Stimulated activated CD8-positive, alpha-beta memory T cell treated with anti-CD3 and anti-CD28 coated beads, Interleukin-15, amount 100 ng/mL, for 4 hours (primary cell): ENCODE measurements around the gene SIM2.

ENCODE experiments used
- DNase-seq, 2 donors: peaks; one replicate each; pipeline ENCODE4 v3.0.0-alpha.2; 2020; ENCODE audit warnings: low read depth in 2 of 2

Gene SIM2

DNA sequence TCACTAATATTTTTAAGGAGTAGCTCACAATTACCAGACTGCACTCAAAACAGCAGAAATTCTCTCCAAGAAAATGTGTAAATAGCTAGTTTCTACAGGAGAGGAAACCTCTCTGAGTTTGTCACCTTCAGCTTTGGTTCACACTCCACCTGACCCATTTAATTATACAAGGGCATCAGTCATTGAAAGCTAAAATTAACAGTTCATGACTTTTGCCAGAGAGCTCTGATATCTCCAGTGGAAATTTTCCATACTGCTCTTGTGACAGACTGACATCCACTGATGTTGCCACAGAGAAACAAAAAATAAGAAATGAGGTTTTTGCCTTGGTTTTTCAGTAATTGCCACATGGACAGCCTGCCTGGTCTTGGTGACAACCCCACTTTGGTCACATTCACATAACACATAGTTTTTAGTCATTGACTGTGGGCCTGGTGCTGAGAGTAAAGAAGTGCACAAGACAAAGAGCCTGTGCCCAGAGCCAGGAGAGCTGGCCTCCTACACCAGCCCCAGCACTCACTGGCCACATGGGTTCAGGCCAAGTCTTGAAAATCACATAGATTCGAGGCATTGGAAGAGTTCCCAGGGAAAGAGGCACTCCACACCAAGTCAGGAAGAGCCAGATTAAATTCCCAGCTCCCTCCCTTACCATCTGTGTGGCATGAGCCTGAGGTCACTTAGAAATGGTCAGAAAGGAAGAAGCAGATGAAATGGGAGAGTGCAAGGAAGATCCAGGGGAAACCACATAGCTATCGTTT is 13.8 kb upstream of the SIM2 start:
- DNase-seq, result no peak

DNA sequence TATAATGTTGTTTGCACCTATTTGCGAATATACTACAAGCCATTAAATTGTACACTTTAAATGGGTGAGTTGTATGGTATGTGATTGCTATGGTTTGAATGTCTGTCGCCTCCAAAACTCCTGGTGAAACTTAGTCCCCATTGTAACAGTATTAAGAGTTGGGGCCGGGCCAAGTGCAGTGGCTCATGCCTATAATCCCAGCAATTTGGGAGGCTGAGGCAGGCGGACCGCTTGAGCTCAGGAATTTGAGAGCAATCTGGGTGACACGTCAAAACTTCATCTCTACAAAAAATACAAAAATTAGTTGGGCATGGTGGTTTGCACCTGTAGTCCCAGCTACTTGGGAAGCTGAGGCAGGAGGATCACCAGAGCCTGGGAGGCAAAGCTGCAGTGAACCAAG is 12.0 kb upstream of the SIM2 start:
- DNase-seq, result no peak

DNA sequence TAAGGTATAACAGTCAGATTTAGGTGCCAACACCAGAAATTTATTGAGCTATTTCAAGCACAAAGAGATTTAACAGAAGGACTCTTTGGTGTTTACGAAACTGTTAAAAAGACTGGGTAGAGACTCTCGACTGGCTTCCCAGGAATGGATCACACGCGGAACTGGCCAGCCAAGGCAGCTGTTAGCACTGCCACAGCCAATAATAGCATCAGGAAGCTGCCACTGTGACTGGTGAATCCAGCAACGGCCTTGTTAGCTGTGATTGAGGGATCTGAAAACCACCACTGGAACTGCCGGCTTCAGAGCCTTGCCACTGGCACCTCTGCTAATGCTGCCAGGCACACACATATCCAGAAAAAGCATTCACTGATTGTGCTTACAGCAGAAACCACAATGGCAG is 10.6 kb upstream of the SIM2 start:
- no peak for DNase-seq

DNA sequence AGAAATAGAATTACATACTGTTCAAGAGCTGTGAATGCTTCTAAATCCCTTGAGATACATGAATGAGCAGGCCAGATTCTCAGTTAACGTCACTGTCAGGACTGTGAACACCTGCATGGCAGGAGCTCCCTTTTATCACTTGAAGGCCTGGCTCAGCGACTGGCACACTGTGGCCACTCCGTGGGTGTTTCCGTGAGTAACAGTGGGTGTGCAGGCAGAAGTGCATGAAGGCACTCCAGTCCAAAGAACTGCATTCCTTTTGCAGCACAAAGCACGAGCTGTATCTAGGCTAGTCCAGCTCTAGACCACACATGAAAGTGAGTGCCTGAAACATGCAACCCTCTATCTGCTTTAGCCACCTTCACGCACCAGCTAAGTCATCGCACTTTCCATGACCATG is 9.6 kb upstream of the SIM2 start:
- DNase-seq, result no peak

DNA sequence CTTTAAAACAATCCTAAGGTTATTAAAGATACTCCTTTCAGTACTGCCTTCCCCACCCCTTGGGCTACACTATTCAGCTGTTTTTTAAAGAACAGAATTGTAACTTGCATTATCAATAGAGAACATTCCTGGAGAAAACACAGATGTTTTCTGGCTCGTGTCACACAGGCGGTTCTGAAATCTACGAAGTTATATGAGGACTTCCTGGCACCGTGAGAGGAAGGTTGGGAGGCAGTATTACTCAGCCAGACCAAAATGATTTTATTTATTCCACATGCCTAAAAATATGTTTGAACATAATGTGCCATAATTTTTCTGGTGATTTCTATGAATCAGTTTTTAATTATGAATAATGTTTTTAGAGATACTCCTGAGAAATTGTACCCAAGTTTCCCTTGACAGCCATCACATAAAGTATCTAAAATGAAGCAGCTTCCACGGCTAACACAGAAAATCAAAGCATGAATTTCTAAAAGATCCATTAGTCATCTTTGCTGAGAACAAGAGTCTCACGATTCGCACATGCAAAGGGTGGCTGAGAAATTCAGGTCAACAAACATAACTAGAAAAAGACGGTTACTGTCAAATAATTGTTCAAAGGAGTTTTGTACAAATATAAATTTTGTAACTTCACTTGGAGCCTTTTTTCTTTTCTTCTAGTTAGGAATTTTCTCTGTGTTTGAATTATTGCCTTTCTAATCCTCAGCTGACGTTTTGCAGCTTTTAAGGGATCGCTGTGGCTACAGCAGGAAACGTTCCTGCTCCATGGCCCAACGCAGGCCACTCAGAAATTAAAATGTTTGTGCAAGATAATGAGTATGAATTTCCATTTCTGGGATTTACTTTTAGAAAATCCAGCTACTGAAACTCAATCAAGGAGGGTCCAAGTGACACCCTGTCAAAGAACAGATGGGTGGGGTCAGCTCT is 8.0 kb upstream of the SIM2 start:
- DNase-seq, result no peak

DNA sequence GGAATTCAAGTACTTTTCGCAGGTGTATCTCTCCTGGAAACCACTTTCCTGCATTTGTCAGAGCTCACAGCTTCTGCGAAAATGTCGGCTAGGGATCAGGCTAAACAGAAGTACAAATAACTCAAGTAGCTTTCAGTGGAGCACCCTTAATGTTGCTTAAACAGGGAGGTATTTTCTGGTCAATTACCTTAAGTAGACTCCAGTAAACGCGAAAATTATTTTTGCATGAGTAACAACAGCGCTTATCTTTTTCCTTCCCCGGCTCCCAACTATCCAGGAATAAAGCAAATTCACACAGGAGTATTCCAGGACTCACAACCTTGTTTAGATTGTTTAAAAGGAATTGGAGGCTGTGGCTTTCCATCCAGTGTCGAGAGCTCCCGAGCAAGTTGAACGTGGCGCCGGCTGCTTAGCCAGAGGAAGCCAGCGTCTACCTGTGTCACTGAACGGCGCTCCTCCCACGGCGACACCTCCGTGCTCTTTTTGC is 7.3 kb upstream of the SIM2 start:
- no peak for DNase-seq

DNA sequence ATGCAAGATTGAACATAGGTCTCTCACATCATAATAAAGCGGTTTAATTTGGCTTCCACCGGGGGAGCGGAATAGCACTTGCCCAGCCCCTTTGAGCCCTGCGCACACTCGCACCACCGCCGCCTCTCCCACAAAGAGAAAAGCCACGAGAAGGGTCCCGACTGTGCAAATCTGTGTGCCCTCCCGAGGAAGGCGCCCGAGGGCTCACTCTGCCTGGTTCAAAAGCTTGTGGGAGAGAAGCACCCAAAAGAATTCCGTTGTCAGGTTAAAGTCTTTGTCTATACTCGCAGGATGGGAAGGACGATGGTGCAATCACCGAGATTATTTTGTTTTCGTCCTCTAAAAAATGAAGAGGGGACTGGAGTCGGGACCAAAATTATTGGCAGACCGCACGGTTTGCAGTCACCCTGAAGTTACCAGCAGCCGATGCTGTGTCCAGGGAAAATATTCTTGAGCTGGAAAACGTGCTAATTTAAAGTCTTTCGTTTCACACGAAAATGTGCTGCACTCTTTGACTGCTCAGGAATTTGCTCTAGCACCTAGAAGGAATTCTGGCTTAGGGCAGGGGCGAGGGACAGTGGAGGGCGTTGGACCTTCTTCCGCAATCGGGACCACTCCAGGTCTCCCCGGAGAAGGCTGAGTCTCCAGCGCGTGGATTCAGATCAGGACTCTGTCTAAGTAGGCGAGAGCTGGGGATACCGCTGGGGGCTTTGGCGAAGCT is 6.6 kb upstream of the SIM2 start:
- no peak for DNase-seq

DNA sequence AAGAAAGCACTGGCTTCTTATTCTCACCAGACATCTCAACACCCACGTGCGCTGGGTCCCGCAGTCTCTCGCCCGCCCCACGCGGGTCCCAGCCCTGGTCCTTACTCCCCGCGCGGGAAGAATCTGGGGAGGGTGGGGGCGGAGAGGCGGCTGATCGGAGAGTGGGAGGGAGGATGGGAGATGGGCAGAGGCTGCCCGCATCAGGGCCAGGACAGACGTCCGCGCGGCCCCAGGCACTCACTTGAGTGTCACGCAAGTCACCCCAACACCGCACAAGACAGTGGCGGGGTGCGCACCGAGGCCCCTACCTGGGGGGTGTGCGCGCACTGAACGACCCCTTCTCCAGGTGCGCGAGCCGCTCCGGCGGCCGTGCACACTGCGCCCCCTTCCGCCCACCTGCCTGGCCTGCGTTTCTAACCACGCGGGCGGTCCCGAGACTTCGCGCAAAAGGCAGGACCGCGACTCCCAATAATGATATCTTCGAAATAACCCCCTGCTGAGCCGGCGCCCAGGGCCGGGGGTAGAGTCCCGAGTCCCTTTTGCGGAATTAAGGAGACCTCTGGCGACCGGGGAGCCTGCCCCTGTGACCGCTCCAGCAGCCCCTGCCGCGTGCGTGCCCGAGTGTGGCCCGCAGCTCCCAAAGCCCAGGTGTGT is 6.0 kb upstream of the SIM2 start:
- no peak for DNase-seq

DNA sequence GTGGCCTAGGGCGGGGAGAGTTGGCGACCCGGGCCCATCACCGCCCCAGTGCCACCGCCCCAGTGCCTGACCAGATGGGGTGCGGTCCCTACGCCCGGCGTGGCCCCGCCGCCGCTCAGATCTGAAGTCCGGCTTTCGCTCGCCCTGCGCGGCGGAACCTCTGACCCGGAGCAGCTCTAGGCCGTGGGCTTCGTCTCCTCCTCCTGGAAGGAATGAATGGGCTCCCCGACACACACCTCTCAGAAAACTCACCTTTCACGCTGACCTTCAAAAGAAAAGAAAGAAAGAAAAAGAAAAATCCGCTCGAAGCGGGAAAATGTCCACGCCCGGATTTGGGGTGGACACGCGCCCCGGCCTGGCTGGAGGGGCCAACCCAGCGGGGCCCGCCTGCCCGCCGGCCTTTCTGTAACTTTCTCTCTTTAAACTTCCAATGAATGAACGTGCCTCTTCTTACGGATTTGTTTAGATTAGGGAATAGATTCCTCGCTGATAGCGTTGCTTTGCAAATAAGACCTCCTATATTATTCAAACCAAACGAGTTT is 5.4 kb upstream of the SIM2 start:
- no peak for DNase-seq

DNA sequence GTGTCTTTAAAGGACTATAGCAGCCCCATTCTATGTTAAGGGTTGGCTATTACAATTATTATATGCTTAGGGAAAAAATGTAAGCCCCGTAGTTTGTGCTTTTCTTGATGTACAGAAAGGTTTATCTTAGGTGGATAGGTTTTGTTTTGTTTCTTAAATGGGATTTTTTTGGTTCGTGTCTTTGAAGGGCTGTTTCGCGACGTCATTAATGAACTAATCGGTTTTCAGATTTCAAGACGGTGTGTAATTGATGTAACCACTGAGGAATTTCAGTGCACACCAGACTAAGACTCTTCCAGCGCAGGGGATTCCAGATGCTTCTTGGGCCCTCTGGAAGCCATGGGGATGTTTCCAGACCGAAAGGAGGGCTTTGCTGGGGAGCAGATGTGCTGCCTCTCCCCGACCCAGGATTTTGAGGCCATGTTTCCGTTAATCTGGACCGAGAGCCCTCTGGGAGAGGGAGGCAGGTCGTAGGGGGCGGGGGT is 4.8 kb upstream of the SIM2 start:
- no peak for DNase-seq

DNA sequence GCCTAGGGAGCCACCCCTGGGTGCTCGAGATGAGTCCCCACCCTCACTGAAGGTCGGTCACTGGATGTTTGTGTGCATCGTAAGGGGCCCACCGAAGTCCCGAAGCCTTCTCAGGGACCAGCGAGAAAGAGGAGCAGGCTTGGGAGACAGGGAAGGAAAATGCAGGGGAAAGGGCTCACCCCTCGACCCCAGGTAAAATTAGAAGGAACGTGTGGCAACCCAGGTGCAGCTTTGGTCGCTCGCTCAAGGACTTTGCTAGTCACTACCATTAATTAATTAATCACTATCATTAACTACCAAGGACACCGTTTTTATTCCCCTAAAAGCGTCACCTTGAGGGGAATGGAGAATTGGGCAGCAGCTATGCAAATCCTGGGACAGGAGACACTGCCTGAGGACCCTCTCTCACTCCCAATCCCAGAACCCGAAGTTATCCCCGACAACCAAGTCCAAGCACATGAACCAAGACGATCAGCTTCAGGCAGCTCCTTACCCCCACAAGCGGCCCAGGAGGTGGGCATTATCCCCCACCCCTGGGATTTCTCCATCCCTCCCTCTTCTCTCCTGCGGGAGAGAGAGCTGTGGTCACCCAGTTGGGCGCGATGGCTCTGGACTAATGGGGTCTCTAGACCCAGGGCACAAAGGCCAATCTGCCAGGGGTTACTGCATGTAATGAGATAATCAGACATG is 4.2 kb upstream of the SIM2 start:
- no peak for DNase-seq

DNA sequence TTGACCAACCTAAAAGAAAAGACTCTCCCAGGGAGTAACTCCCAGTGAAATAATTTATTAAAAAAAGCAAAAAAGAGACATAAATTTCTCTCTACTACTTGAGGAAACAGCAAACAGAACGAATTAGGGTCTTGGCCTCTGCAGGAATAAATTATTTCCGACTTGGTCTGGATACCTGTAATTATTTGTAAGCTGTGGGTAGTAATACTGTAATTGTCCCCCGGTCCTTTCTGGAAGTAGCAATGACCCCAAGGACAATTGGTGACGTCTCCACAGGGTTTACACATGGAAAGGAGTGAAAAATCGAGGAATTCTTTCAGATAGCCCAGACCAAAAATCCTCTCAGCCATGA is 3.7 kb upstream of the SIM2 start:
- DNase-seq, result no peak

DNA sequence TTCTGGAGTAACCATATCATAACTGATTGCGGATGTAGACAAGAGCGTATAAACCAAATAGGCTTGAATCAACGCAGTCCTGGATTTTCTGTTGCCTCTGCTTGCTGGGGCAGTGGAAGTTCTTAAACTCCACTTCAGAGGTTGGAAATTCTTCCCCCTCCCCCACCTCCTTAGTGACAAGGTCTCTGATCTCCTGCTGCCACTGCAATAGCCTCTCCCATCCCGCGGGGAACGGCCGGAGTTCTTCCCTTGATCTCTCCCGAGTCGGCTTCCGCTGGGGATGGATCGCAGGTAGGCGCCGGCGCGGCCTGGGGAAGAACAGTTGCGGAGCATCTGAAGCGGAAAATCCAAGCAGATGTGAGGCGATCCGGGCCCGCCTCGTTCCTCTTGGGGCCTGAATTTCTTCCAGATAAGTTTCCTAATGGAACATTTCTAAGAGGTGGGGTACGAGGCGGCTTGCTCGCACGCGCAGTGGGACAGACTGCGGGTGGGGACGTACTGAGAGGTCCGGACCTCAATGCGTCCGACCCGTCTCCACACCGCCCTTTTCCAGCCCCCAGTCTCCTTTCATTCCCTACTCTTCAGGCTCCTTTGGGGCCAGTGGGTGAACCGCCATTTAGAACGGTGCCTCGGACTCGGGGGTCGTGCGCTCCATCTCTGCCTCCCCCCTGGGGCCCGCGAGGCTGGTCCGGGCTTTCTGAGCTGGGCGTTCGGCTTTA is 3.1 kb upstream of the SIM2 start:
- DNase-seq, result no peak

DNA sequence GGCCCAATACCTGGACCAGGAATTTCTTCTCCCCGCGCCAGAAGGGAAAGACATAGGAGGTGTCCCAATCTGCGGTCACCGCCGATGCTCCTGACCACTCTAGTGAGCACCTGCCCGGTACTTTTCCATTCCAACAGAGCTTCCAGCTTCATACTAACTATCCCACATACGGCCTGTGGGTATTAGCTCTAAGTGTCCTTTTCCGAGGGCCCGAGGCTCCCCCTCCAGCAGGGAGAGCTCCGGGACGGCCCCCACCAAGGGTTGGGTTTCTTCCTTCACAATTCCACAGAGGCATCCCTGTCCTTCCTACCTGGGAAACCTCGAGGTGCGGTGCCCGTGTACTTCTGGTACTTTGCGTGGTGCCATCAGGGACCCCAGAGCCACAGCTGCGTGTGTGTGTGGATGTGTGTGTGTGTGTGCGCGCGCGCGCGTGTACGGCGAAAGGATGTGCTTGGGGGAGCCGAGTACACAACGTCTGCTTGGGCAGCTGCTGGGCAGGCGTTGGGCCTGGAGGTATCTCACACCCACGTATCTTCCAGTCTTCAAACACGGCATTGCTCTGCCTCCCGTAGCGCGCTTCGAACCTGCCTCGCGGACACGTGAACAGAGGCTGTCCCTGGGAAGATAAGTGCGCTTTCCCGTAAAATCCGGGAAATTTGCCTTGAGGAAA is 2.4 kb upstream of the SIM2 start:
- no peak for DNase-seq

DNA sequence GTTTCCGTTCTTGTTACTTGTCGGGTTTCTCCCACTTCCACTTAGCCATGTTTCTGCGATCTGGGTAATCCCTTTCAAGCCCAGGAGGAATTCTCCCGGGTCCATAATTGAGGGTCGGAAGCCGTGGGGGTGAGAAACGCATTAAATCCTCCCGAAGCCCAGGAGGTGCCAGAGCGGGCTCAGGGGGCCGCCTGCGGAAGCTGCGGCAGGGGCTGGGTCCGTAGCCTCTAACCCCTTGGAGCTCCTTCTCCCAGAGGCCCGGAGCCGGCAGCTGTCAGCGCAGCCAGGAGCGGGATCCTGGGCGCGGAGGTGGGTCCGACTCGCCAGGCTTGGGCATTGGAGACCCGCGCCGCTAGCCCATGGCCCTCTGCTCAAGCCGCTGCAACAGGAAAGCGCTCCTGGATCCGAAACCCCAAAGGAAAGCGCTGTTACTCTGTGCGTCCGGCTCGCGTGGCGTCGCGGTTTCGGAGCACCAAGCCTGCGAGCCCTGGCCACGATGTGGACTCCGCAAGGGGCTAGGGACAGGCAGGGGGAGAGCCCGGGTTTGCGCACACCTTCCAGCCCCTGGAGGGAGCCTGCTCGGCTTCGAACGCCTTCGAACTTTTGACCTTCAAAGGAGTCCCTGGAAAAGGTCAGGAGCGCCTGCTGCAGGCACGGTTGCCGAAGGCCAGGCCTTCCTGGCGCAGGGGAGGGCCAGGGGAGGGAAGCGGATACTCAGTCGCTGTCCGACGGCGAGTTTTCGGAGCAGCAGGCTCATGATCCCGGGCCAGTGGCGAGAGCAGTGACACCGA is 1.7 kb upstream of the SIM2 start:
- no peak for DNase-seq

DNA sequence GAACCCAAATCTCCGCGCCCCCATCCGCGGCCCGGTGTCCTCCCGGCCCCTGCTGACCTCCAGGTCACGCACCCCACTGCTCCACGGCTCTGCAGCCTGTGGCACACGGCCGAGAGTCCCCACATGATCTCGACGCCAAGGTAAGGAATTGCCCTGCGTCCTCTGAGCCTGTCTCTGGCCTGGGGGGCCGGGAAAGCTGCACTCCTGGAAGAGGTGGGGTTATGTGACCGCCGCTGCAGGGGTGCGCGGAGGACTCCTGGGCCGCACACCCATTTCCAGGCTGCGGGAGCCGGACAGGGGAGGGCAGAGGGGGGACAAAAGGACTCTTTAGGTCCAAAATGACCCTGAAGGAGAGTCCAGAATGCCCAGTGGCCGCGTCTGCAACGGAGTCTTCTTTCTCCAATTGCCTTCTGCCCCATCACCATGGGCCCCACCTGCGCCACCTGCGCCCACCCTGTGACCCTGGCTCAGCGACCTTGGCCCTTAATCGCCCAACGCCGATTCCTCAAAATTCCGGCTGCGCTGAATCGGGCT is 997 bp upstream of the SIM2 start:
- DNase-seq, result no peak

DNA sequence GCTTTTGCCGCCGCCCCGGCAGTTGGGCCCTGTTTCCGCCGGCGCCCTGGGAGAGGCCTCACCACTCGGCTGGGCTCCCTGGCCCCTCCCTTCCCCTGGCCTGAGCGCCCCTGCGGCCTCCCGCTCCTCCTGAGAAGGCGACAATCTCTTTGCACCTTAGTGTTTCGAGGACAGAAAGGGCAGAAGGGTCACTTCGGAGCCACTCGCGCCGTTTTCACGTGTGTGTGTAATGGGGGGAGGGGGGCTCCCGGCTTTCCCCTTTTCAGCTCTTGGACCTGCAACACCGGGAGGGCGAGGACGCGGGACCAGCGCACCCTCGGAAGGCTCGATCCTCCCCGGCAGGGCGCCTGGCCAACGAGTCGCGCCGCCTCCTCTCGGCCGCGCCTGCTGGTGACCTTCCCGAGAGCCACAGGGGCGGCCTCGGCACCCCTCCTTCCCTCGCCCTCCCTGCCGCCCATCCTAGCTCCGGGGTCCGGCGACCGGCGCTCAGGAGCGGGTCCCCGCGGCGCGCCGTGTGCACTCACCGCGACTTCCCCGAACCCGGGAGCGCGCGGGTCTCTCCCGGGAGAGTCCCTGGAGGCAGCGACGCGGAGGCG is 432 bp upstream of the SIM2 start:
- no peak for DNase-seq
